H1 (cell line): ENCODE results near the gene RINT1. TPM values are rescaled to one million over a fixed set of nuclear protein-coding genes. Genes with fewer than 3 reads are reported as not detected.

Experiments used
- CTCF ChIA-PET: fragments of 300-600 bp; sonication (Branson Sonifier 250); formaldehyde crosslinking; loops from one replicate; lab custom pipeline; 2021; ENCODE audit not compliant: partially characterized antibody; lab: Charles Lee
- POLR2A ChIA-PET: fragments of 300-600 bp; sonication (Branson Sonifier 250); formaldehyde crosslinking; loops from one replicate; lab custom pipeline; 2021; ENCODE audit warnings: inconsistent platforms; ENCODE audit not compliant: partially characterized antibody; lab: Charles Lee
- DNase-seq, 2 experiments: peaks; one replicate each; pipeline versions ENCODE4 v3.0.0 to v3.0.0-alpha.2; 2010 to 2022; ENCODE audit warnings: low spot score in 2 of 2, low read depth in 1 of 2, mixed read lengths in 1 of 2
- FAIRE-seq: peaks from 2 replicates; lab custom pipeline; 2011; peaks lifted over from hg19 to GRCh38; lab: Jason Lieb, UNC
- H2AFZ ChIP-seq: 2 replicates; pipeline ENCODE4 v1.8.1; 2012; ENCODE audit warnings: low read length, inconsistent platforms
- H2AK5ac ChIP-seq: 2 replicates; pipeline ENCODE4 v1.6.1; 2013; ENCODE audit warnings: low read depth, low read length
- H2BK120ac ChIP-seq: replicated peaks from 2 replicates; pipeline ENCODE3; 2013; ENCODE audit warnings: low read depth, low read length, inconsistent platforms
- H2BK12ac ChIP-seq: 2 replicates; pipeline ENCODE4 v1.6.1; 2013; ENCODE audit warnings: low read depth, low read length
- H2BK15ac ChIP-seq: 2 replicates; pipeline ENCODE4 v1.6.1; 2013; ENCODE audit warnings: low read length
- H2BK20ac ChIP-seq: 2 replicates; pipeline ENCODE4 v1.6.1; 2013; ENCODE audit warnings: low read length
- H2BK5ac ChIP-seq: 2 replicates; pipeline ENCODE4 v1.6.1; 2013; ENCODE audit warnings: low read depth, low read length
- H3K14ac ChIP-seq: 2 replicates; pipeline ENCODE4 v1.6.1; 2013; ENCODE audit warnings: inconsistent platforms; ENCODE audit not compliant: insufficient read length
- H3K18ac ChIP-seq: 2 replicates; pipeline ENCODE4 v1.6.1; 2013; ENCODE audit warnings: low read length; ENCODE audit errors: extremely low read depth
- H3K23ac ChIP-seq: 2 replicates; pipeline ENCODE4 v1.6.1; 2013; ENCODE audit warnings: inconsistent platforms; ENCODE audit not compliant: insufficient read length
- H3K23me2 ChIP-seq: 2 replicates; pipeline ENCODE4 v1.6.1; 2013; ENCODE audit warnings: low read depth, low read length
- H3K27ac ChIP-seq: 2 replicates; pipeline ENCODE4 v1.6.1; 2011; ENCODE audit warnings: low read depth, low read length, inconsistent platforms
- H3K27me3 ChIP-seq, 4 experiments: replicated peaks in 1 of 4; 1 replicate in 1 of 4; 2 replicates in 3 of 4; pipeline versions ENCODE4 v1.6.1 to v1.8.1; 2011 to 2013; ENCODE audit warnings: low read length in 3 of 4, mild to moderate bottlenecking in 3 of 4, inconsistent platforms in 2 of 4, mixed read lengths in 2 of 4, moderate library complexity in 1 of 4; ENCODE audit not compliant: control insufficient read depth in 3 of 4, insufficient read depth in 3 of 4; ENCODE audit errors: extremely low read depth in 1 of 4
- H3K36me3 ChIP-seq, 4 experiments: 2 replicates each; pipeline versions ENCODE4 v1.6.1 to v1.8.1; 2011 to 2013; ENCODE audit warnings: mild to moderate bottlenecking in 4 of 4, low read length in 3 of 4, moderate library complexity in 2 of 4, control low read depth in 1 of 4, inconsistent platforms in 1 of 4; ENCODE audit not compliant: insufficient read depth in 4 of 4, control insufficient read depth in 2 of 4
- H3K4ac ChIP-seq: replicated peaks from 2 replicates; pipeline ENCODE3; 2013; ENCODE audit warnings: low read length, low read depth, mixed read lengths, inconsistent platforms; ENCODE audit not compliant: insufficient read length
- H3K4me1 ChIP-seq, 4 experiments: replicated peaks in 1 of 4; 1 replicate in 1 of 4; 2 replicates in 3 of 4; pipeline versions ENCODE4 v1.6.1 to v1.8.1; 2011 to 2013; ENCODE audit warnings: low read length in 3 of 4, inconsistent platforms in 2 of 4, mixed read lengths in 1 of 4; ENCODE audit not compliant: insufficient read depth in 4 of 4, control insufficient read depth in 3 of 4
- H3K4me2 ChIP-seq, 2 experiments: 2 replicates each; pipeline versions ENCODE4 v1.6.1 to v1.8.1; 2011 to 2013; ENCODE audit warnings: low read depth in 2 of 2, low read length in 2 of 2, control low read depth in 1 of 2, inconsistent platforms in 1 of 2, mild to moderate bottlenecking in 1 of 2; ENCODE audit not compliant: insufficient read depth in 1 of 2
- H3K4me3 ChIP-seq, 4 experiments: fragments of 200-600, 300-600 bp in 1 of 4; sonication (generic), shearing (Covaris generic), sonication (Bioruptor Twin) in 1 of 4; 2 replicates each; pipeline versions ENCODE4 v1.5.1 to v1.8.1; 2011 to 2016; ENCODE audit warnings: low read length in 4 of 4, low read depth in 3 of 4, control low read depth in 2 of 4, inconsistent platforms in 2 of 4, mild to moderate bottlenecking in 2 of 4, mixed read lengths in 1 of 4, moderate library complexity in 1 of 4; ENCODE audit not compliant: insufficient read depth in 2 of 4; ENCODE audit errors: extremely low read depth in 1 of 4
- H3K56ac ChIP-seq: replicated peaks from 2 replicates; pipeline ENCODE3; 2013; ENCODE audit warnings: low read depth, mild to moderate bottlenecking, mixed read lengths, low read length, inconsistent platforms; ENCODE audit not compliant: insufficient read length
- H3K79me1 ChIP-seq: 2 replicates; pipeline ENCODE4 v1.6.1; 2013; ENCODE audit warnings: low read depth, low read length, control low read depth
- H3K79me2 ChIP-seq, 2 experiments: 2 replicates each; pipeline versions ENCODE4 v1.6.1 to v1.8.1; 2012 to 2013; ENCODE audit warnings: low read length in 2 of 2, mild to moderate bottlenecking in 2 of 2, inconsistent platforms in 1 of 2; ENCODE audit not compliant: insufficient read depth in 2 of 2, control insufficient read depth in 1 of 2
- H3K9ac ChIP-seq, 4 experiments: replicated peaks in 1 of 4; 1 replicate in 1 of 4; 2 replicates in 3 of 4; pipeline versions ENCODE4 v1.6.1 to v1.8.1; 2011 to 2013; ENCODE audit warnings: low read depth in 3 of 4, low read length in 3 of 4, control low read depth in 2 of 4, mild to moderate bottlenecking in 2 of 4, moderate library complexity in 2 of 4, inconsistent platforms in 1 of 4; ENCODE audit errors: extremely low read depth in 1 of 4
- H3K9me3 ChIP-seq, 2 experiments: 2 replicates each; pipeline versions ENCODE4 v1.6.1 to v1.8.1; 2012 to 2013; ENCODE audit warnings: mild to moderate bottlenecking in 2 of 2, moderate library complexity in 2 of 2, control low read depth in 1 of 2, inconsistent platforms in 1 of 2, low read depth in 1 of 2, low read length in 1 of 2, mixed read lengths in 1 of 2; ENCODE audit not compliant: insufficient read depth in 2 of 2
- H4K20me1 ChIP-seq, 2 experiments: replicated peaks in 1 of 2; 2 replicates each; pipeline versions ENCODE3 to v1.8.1; 2011 to 2013; ENCODE audit warnings: inconsistent platforms in 2 of 2, low read length in 2 of 2, mild to moderate bottlenecking in 1 of 2; ENCODE audit not compliant: insufficient read depth in 2 of 2, control insufficient read depth in 1 of 2
- H4K5ac ChIP-seq: 2 replicates; pipeline ENCODE4 v1.6.1; 2013; ENCODE audit warnings: low read length, low read depth, mixed read lengths, inconsistent platforms; ENCODE audit not compliant: insufficient read length
- H4K8ac ChIP-seq: 2 replicates; pipeline ENCODE4 v1.8.0; 2013; ENCODE audit warnings: mild to moderate bottlenecking, moderate library complexity, low read length, inconsistent platforms; ENCODE audit not compliant: insufficient read depth; ENCODE audit errors: extremely low read depth
- H4K91ac ChIP-seq: replicated peaks from 2 replicates; pipeline ENCODE3; 2013; ENCODE audit warnings: low read length, mixed read lengths, inconsistent platforms; ENCODE audit not compliant: insufficient read length
- E2F6 ChIP-seq: IDR thresholded peaks from 2 replicates; pipeline ENCODE4 v1.6.1; 2012; ENCODE audit warnings: inconsistent platforms
- FOSL1 ChIP-seq: IDR thresholded peaks from 2 replicates; pipeline ENCODE4 v1.6.1; 2011; ENCODE audit warnings: mild to moderate bottlenecking, low read depth, low read length, moderate library complexity; ENCODE audit not compliant: insufficient read depth
- KDM1A ChIP-seq: fragments of 200-600, 300-600 bp; sonication (generic); IDR thresholded peaks from 2 replicates; pipeline ENCODE4 v1.7.1; 2016; ENCODE audit warnings: mild to moderate bottlenecking, low read length, borderline replicate concordance
- RBBP5 ChIP-seq: IDR thresholded peaks from 2 replicates; pipeline ENCODE4 v1.7.1; 2012; ENCODE audit warnings: low read depth, mild to moderate bottlenecking, inconsistent platforms, low read length, moderate library complexity, borderline replicate concordance
- SIRT6 ChIP-seq: IDR thresholded peaks from one replicate; pipeline ENCODE4 v1.7.1; 2012; ENCODE audit warnings: low read length, inconsistent platforms
- SP1 ChIP-seq: IDR thresholded peaks from 2 replicates; pipeline ENCODE4 v1.6.1; 2011; ENCODE audit warnings: low read depth, low read length
- SP4 ChIP-seq: IDR thresholded peaks from 2 replicates; pipeline ENCODE4 v1.6.1; 2012; ENCODE audit warnings: low read length, inconsistent platforms
- SUZ12 ChIP-seq: fragments of 200-600 bp; sonication (generic); IDR thresholded peaks from 2 replicates; pipeline ENCODE4 v1.6.1; 2012; ENCODE audit warnings: mild to moderate bottlenecking, inconsistent platforms, low read length, moderate library complexity, mixed read lengths
- TAF7 ChIP-seq: optimal IDR thresholded peaks from 2 replicates; pipeline ENCODE3; 2011; ENCODE audit warnings: low read depth, mild to moderate bottlenecking, inconsistent platforms, low read length, moderate library complexity, borderline replicate concordance
- TBP ChIP-seq: IDR thresholded peaks from 2 replicates; pipeline ENCODE4 v1.6.1; 2011; ENCODE audit warnings: low read depth, low read length, improper control_type of control experiment
- TCF12 ChIP-seq: IDR thresholded peaks from 2 replicates; pipeline ENCODE4 v1.6.1; 2011; ENCODE audit warnings: low read depth, mild to moderate bottlenecking, low read length
- TEAD4 ChIP-seq: IDR thresholded peaks from 2 replicates; pipeline ENCODE4 v1.6.1; 2012; ENCODE audit warnings: low read depth, low read length, inconsistent platforms, mixed read lengths
- WGBS, 2 experiments: shearing (Covaris generic) in 1 of 2; methylation state at CpG; one replicate each; pipeline versions ENCODE4 v1.1.6 to v1.1.7; 2013 to 2015; ENCODE audit warnings: low lambda C conversion rate in 2 of 2, mixed read lengths in 2 of 2, inconsistent platforms in 1 of 2, low coverage in 1 of 2, missing lambda C conversion rate in 1 of 2; ENCODE audit not compliant: insufficient replicate concordance in 2 of 2, insufficient coverage in 1 of 2, insufficient read length in 1 of 2; ENCODE audit errors: extremely low coverage in 1 of 2, missing lambda C conversion rate in 1 of 2; 5-methylcytosine and 5-hydroxymethylcytosine counted together
- polyA plus RNA-seq, 7 experiments: library from polyadenylated mRNA; depleted of rRNA in 3 of 7; stranded (reverse) in 5 of 7; unstranded in 2 of 7; fragments of >200 nt in 5 of 7; fragments of 200-250 nt in 2 of 7; gene quantifications; 1 replicate in 5 of 7; 2 replicates in 1 of 7; 4 replicates in 1 of 7; pipeline versions ENCODE4 v1.2.1 to v1.2.3, GENCODE V29; 2011 to 2013; ENCODE audit warnings: missing spikeins in 2 of 7, mixed read lengths in 2 of 7
- total RNA-seq: library from RNA; stranded (reverse); fragmentation: NEBNext Ultra II Directional; extraction: Animal tissue kit (Norgen Biotek cat#: 25700); gene quantifications from 2 replicates; pipeline ENCODE4 v1.2.1, GENCODE V29; 2021

RINT1 gene
- total and polyA plus RNA-seq, 2 of the 8 experiments (the other 6 are each of a cell fraction or from before 2014, with no cell fraction given) = 7.8 to 21.8 TPM

GRCh38 chr7:105532709-105533460 lies 884 bp downstream of the RINT1 start:
- 60% methylated on average over 12 of the region's 12 CpGs; no CpG with 5 or more reads in 1 of the 2 experiments for WGBS, 2 experiments
- peaks cover 0 to 4% (median 0%) of the 10 kb centered on the region in 4 experiments; a peak in 2 of 7 replicates for H3K4me1 ChIP-seq
- no peak overlapping the region for H4K5ac ChIP-seq
- FAIRE-seq (no peak), DNase-seq (no peak)
- H3K4ac ChIP-seq = no peak overlapping the region
- H3K23me2 ChIP-seq = peaks cover 7% of the 10 kb centered on the region; the same call in 1 of the 2 replicates
- H3K36me3 ChIP-seq = peaks cover 0 to 3% (median under 1%) of the 10 kb centered on the region in 4 experiments; a peak in 1 of 8 replicates
- H2BK20ac ChIP-seq = no peak overlapping the region
- H3K79me1 ChIP-seq = no peaks in the 10 kb centered on the region
- H4K20me1 ChIP-seq = no peaks in the 10 kb centered on the region
- no peak overlapping the region for H3K14ac ChIP-seq
- ChIA-PET CTCF (interaction anchor here (0.6 to 3.6 kb wide), 13 partner anchors 8 to 1441 kb away, joined by 3 to 35 read pairs (median 5); no protein-coding TSS in a partner anchor), POLR2A (interaction anchor here (0.7 to 6.0 kb wide), 14 partner anchors 8 to 49 kb away, joined by 3 to 77 read pairs (median 6); partner anchors contain the start of genes EFCAB10 and PUS7)
- no peak overlapping the region for H2AFZ ChIP-seq
- H4K8ac ChIP-seq = peak overlapping the region; percentile 92; the same call in 1 of the 2 replicates
- H2BK5ac ChIP-seq = 0 out of 2 replicates have a peak overlapping the region, but pooled peaks have one; percentile 81
- H3K27me3 ChIP-seq = no peaks in the 10 kb centered on the region
- no peak overlapping the region for H3K27ac ChIP-seq
- peak overlapping the region; percentile 86 to 99 (median 96) for H3K4me3 ChIP-seq
- H3K9ac ChIP-seq = peak overlapping the region in 3 of 4 experiments; percentile 83 to 89 (median 85); a peak in 6 of 7 replicates
- H4K91ac ChIP-seq = no peak overlapping the region
- no peaks in the 10 kb centered on the region for H3K9me3 ChIP-seq
- H3K23ac ChIP-seq = no peak overlapping the region
- peak overlapping the region; percentile 70 to 77 for H3K4me2 ChIP-seq
- H2BK120ac ChIP-seq = no peak overlapping the region
- peaks cover 0 to 12% of the 10 kb centered on the region in 2 experiments; a peak in 1 of 4 replicates for H3K79me2 ChIP-seq
- no peak overlapping the region for H3K18ac ChIP-seq
- H3K56ac ChIP-seq = no peak overlapping the region
- no peak overlapping the region for H2AK5ac ChIP-seq
- no peak overlapping the region for H2BK12ac ChIP-seq
- H2BK15ac ChIP-seq = no peak overlapping the region
- no peak for TF ChIP-seq TAF7
- no peak for TF ChIP-seq TCF12
- TF ChIP-seq KDM1A = no peak
- no peak for TF ChIP-seq TBP
- TF ChIP-seq SP1 = no peak
- TF ChIP-seq SP4 = no peak
- TF ChIP-seq FOSL1 = no peak
- TF ChIP-seq TEAD4 = no peak
- no peak for TF ChIP-seq SUZ12
- TF ChIP-seq E2F6 = no peak
- no peak for TF ChIP-seq RBBP5
- TF ChIP-seq SIRT6 = no peak
